NCI-H1048 (cell line): ENCODE results near the gene PTPRT.

ENCODE experiments used
- DNase-seq: peaks from one replicate; lab custom pipeline; 2025; lab: John Stamatoyannopoulos, UW

The PTPRT gene

DNA sequence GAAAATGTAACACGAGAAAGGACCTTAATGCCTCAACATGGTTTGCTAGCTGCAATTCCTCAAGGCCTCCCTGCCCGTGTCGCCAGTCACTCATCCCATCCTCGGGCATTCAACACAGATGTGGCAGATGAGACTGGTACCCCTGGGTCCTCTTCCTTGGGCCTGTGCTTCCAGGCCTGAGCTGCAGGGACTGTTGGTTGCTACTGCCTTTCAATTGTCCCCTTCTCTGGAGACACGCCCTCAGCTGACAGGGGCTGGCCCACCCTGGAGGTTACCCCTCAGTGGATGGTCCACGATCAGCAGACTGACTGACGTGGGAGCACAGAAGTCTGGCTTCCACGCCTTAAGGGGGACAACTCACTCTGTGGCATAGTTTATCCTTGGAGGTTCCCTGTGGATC lies 1076.5 kb downstream of the PTPRT start:
- DNase-seq, result no peak

DNA sequence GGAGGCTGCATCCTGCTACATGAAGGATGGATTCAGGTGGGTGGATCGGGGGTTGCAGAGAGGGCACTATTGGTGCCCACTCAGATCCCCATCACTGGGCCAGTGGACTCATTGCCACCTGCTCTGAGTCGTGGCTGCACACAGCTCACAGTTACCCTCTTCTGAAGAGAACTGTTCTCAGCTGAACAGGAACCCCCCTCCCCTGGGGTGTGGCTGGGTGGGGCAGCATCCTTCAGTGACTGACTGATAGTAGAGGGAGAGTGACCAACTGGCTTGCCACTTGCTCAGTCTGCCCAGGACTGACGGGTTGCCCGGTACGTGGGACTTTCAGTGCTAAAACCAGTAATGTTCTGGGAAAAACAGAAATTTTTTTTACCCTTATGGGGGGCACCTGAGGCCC lies 1077.5 kb downstream of the PTPRT start:
- no peak for DNase-seq

DNA sequence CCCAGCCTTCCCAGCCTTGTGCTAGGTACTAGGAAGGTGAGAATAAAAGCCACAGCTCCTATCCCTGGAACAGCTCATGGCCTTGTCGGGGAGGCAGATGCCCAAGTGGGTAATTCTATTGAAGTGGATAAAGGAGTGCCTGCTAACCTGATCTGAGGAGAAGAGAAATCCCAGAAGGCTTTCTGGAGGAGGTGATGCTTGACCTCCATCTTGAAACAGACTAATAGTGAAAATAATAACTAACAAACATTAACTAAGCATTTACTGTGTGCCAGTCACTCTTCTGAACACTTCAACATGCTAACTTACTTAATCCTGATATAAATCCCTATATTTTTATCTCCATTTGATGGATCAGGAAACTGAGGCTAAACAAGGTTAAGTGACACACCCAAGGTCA lies 1078.4 kb downstream of the PTPRT start:
- DNase-seq, result no peak

- no peak for DNase-seq
These were observed 1079.4 kb downstream of the PTPRT start for GRCh38 chr20:42110301-42110700.

DNA sequence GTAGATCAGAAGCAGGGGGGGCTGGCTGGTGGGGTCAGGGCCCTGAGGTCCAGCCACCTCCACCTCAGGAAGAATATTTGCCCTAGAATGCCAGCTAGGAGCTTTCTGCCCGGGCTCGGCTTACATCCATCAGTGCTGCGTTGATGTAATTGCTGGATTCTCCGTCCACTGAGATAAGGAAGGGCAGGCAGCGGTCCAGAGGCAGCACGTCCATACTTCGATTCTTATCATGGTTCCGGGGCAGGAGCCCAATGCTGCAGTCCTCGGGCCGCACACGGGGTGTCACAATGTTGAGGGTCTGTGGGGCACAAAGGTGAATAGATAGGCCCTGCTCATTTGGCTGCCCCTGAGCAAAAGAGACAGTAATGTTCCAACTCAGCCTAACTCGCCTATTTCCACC lies 1087.7 kb downstream of the PTPRT start:
- DNase-seq, result no peak

GRCh38 chr20:42100137-42100704 lies 1089.5 kb downstream of the PTPRT start:
- no peak for DNase-seq

DNA sequence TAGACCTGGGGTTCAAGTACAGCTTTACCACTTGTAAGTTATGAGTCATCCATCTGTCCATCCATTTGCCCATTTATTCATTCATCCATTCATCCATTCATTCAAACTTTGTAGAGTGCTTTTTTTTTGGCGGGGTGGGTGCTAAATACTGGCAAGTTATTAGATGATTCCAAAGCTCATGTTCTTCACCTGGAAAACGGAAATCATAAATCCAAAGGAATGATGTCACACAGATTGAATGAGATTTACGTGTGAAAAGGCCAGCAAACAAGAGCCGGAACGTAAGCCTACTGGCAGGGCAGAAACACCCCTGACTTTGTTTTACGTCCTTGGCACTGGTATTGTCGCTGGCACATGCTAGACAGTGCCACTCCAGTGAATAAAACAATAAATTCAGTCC lies 1090.6 kb downstream of the PTPRT start:
- no peak for DNase-seq

DNA sequence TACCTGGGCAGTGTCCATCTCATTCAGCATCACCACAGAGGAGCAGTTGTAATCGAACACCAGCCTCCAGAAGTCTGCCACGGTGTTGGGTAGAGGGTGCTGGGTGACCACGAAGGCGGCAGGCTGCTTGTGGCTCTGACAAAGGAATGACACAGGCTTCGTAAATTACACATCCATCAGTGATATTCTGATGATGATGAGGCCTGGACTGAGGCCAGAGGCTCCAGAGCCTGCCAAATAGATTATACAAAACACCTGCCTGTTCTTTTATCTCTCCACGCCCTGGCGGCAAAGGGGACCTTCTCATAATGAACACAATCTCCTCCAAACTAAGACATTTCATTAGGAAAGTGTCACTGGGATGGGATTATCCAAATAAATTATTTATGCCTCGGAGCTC lies 1091.3 kb downstream of the PTPRT start:
- no peak for DNase-seq

- DNase-seq, result no peak
These were observed 1092.0 kb downstream of the PTPRT start for GRCh38 chr20:42097741-42098140.

- DNase-seq, result no peak
These were observed 1094.5 kb downstream of the PTPRT start for GRCh38 chr20:42095221-42095620.

DNA sequence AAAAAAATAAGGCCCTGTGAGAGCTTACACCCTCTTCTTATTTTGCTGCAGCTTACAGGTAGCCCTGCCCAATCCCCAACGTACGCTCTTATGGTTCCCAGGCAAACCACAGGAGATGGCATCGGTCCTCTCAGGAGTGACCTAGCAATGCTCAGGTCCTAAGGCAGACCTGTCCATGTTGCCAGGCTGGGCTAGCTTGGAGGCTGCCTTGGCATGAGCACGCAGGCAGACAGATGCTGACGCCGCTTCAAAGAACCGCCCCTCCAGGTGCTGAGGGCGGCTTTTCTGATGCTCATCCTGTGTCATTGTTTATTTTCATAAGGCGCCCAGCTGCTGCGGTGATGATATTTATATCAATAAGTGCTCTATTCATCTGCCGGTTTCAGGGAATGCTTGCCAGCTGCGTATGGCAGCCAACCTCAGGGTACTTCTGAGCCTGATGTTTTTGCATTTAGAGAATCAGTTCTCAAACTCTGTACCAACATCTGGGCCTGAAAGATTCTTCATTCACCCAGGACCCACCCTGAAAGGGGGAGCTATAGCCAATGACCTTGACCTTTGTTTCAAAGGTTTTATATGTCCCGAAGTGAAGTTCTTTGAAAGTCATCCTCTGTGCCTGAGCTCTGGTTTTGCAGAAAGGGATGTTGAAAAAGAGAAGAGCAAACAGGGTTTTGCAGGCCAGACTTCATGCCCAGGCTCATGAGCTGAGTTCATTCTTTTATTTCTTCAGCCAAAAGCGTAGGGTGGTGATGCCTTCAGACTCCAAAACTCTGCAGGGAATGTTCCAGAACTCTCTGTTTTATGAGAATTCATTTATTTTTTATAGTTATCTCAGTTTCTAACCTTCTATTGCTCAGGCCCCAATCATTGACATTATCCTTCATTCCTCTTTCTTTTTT lies 1095.9 kb downstream of the PTPRT start:
- no peak for DNase-seq

GRCh38 chr20:42093041-42093440 lies 1096.7 kb downstream of the PTPRT start:
- DNase-seq, result no peak

DNA sequence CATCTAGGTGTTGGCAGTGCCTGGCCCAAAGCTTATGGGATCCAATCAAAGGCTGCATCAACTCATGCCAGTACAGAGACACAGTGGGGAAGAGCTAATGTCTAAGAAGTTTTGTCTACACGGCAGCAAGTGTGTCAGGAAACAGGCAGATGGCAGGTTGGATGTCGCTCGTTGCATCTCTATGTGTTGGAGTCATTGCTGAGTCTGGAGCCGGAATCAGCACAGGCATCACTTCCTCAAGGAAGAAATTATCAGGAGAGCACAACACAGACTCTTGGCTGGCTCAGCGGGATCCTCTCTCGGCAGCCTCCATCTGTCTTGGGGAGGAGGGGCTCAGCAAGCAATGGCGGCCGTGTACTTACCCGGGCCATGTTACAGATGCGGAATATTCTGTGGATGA lies 1104.3 kb downstream of the PTPRT start:
- no peak for DNase-seq

DNA sequence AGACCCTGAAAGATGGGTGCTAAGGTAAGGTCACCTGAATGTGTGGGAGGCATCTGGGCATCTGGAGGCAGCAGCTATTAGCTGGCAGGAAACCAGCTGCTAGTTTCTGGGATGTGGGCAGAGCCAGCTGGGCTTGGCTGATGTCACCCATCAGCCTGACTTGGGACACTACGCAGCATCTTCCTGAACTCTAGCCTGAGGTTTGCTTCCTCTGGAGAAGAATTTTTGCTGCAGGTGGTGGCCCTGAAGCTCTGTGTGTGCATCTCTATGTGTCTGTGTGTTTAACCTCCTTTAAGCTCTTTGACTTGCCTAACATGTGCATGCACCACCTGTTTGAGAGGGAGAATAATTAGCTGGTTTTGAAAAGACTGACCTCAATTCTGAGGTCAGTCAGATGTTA lies 1106.4 kb downstream of the PTPRT start:
- no peak for DNase-seq

GRCh38 chr20:42082611-42083010 lies 1107.1 kb downstream of the PTPRT start:
- no peak for DNase-seq

- no peak for DNase-seq
These were observed 1108.8 kb downstream of the PTPRT start for GRCh38 chr20:42080956-42081355.

GRCh38 chr20:42074944-42075343 lies 1114.8 kb downstream of the PTPRT start:
- no peak for DNase-seq

GRCh38 chr20:42067596-42067995 lies 1122.1 kb downstream of the PTPRT start:
- no peak for DNase-seq

GRCh38 chr20:42067174-42067573 lies 1122.5 kb downstream of the PTPRT start:
- DNase-seq, result no peak

GRCh38 chr20:42063141-42063540 lies 1126.6 kb downstream of the PTPRT start:
- DNase-seq, result no peak

GRCh38 chr20:42053350-42053749 lies 1136.4 kb downstream of the PTPRT start:
- no peak for DNase-seq

- no peak for DNase-seq
These were observed 1137.8 kb downstream of the PTPRT start for GRCh38 chr20:42051921-42052320.

DNA sequence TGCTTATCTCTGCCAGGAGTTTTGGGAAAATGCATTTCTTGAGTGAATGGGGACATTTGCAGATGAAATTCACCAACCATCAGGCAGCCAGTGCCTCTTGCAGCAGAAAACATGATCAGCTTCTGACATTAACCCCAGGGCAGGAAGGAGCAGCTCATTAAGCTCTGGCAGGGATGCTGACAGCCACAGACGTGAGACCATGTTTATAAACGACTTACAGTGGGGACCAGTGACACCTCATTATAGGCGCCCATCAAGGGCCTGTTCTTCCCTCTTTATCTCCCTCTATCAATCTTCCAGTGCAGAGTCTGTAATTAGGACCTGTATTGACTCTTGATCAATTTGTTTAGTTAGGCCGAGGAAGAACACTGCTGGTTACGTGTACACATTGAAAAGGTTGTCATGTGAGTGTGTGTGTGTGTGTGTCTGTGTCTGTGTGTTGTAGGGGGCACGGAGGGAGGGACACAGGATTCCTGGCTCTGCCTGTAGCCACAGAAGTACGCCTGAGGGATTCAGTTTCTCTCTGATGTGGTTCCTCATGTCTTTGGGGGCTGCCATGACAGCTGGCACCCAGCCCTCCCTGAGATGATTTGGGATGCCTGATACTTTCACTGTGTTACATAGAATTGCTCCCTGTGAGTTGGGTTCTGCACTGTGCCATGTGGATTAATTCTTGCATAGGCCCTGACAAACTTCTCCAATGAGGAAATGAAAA lies 1143.2 kb downstream of the PTPRT start:
- no peak for DNase-seq
